ENCODE data around the gene DCAF16.

The DCAF16 gene

GRCh38 chr4:17807446-17807845 is 3.1 kb downstream of the DCAF16 start:
- TF ChIP-seq CTCF (conservative IDR thresholded peaks at IDR 0.05), result no peak
- H3K27ac ChIP-seq, result peak overlapping the region; percentile 90; the same call in 1 of the 2 replicates

GRCh38 chr4:17805580-17806155 is 4.9 kb downstream of the DCAF16 start:
- no peak for TF ChIP-seq CTCF (conservative IDR thresholded peaks at IDR 0.05)
- no peak overlapping the region for H3K27ac ChIP-seq

- TF ChIP-seq CTCF (conservative IDR thresholded peaks at IDR 0.05), result no peak
- no peak overlapping the region for H3K27ac ChIP-seq
These were observed 12.7 kb downstream of the DCAF16 start for GRCh38 chr4:17797808-17798207.

- no peak overlapping the region for H3K27ac ChIP-seq
- TF ChIP-seq CTCF (conservative IDR thresholded peaks at IDR 0.05), result no peak
These were observed 15.8 kb downstream of the DCAF16 start for GRCh38 chr4:17794730-17795129.

GRCh38 chr4:17788956-17789355 is 21.6 kb downstream of the DCAF16 start:
- TF ChIP-seq CTCF (conservative IDR thresholded peaks at IDR 0.05), result no peak
- H3K27ac ChIP-seq, result no peak overlapping the region

- H3K27ac ChIP-seq, result no peak overlapping the region
- TF ChIP-seq CTCF (conservative IDR thresholded peaks at IDR 0.05), result no peak
These were observed 23.2 kb downstream of the DCAF16 start for GRCh38 chr4:17787315-17787714.

- TF ChIP-seq CTCF (conservative IDR thresholded peaks at IDR 0.05), result no peak
- no peak overlapping the region for H3K27ac ChIP-seq
These were observed 24.0 kb downstream of the DCAF16 start for GRCh38 chr4:17786567-17786966.

All from VCaP (cell line).